H1 (cell line): Measurements from ENCODE around the gene ATP6V1B1. TPM values are rescaled to one million over a fixed set of nuclear protein-coding genes. Genes with fewer than 3 reads are reported as not detected.

Source experiments
- CTCF ChIA-PET: fragments of 300-600 bp; sonication (Branson Sonifier 250); formaldehyde crosslinking; loops from one replicate; lab custom pipeline; 2021; ENCODE audit not compliant: partially characterized antibody; lab: Charles Lee
- POLR2A ChIA-PET: fragments of 300-600 bp; sonication (Branson Sonifier 250); formaldehyde crosslinking; loops from one replicate; lab custom pipeline; 2021; ENCODE audit warnings: inconsistent platforms; ENCODE audit not compliant: partially characterized antibody; lab: Charles Lee
- DNase-seq, 2 experiments: peaks; one replicate each; pipeline versions ENCODE4 v3.0.0 to v3.0.0-alpha.2; 2010 to 2022; ENCODE audit warnings: low spot score in 2 of 2, low read depth in 1 of 2, mixed read lengths in 1 of 2
- FAIRE-seq: peaks from 2 replicates; lab custom pipeline; 2011; peaks lifted over from hg19 to GRCh38; lab: Jason Lieb, UNC
- H2AFZ ChIP-seq: 2 replicates; pipeline ENCODE4 v1.8.1; 2012; ENCODE audit warnings: low read length, inconsistent platforms
- H2AK5ac ChIP-seq: 2 replicates; pipeline ENCODE4 v1.6.1; 2013; ENCODE audit warnings: low read depth, low read length
- H2BK120ac ChIP-seq: replicated peaks from 2 replicates; pipeline ENCODE3; 2013; ENCODE audit warnings: low read depth, low read length, inconsistent platforms
- H2BK12ac ChIP-seq: 2 replicates; pipeline ENCODE4 v1.6.1; 2013; ENCODE audit warnings: low read depth, low read length
- H2BK15ac ChIP-seq: 2 replicates; pipeline ENCODE4 v1.6.1; 2013; ENCODE audit warnings: low read length
- H2BK20ac ChIP-seq: 2 replicates; pipeline ENCODE4 v1.6.1; 2013; ENCODE audit warnings: low read length
- H2BK5ac ChIP-seq: 2 replicates; pipeline ENCODE4 v1.6.1; 2013; ENCODE audit warnings: low read depth, low read length
- H3K14ac ChIP-seq: 2 replicates; pipeline ENCODE4 v1.6.1; 2013; ENCODE audit warnings: inconsistent platforms; ENCODE audit not compliant: insufficient read length
- H3K18ac ChIP-seq: 2 replicates; pipeline ENCODE4 v1.6.1; 2013; ENCODE audit warnings: low read length; ENCODE audit errors: extremely low read depth
- H3K23ac ChIP-seq: 2 replicates; pipeline ENCODE4 v1.6.1; 2013; ENCODE audit warnings: inconsistent platforms; ENCODE audit not compliant: insufficient read length
- H3K23me2 ChIP-seq: 2 replicates; pipeline ENCODE4 v1.6.1; 2013; ENCODE audit warnings: low read depth, low read length
- H3K27ac ChIP-seq: 2 replicates; pipeline ENCODE4 v1.6.1; 2011; ENCODE audit warnings: low read depth, low read length, inconsistent platforms
- H3K27me3 ChIP-seq, 4 experiments: replicated peaks in 1 of 4; 1 replicate in 1 of 4; 2 replicates in 3 of 4; pipeline versions ENCODE4 v1.6.1 to v1.8.1; 2011 to 2013; ENCODE audit warnings: low read length in 3 of 4, mild to moderate bottlenecking in 3 of 4, inconsistent platforms in 2 of 4, mixed read lengths in 2 of 4, moderate library complexity in 1 of 4; ENCODE audit not compliant: control insufficient read depth in 3 of 4, insufficient read depth in 3 of 4; ENCODE audit errors: extremely low read depth in 1 of 4
- H3K36me3 ChIP-seq, 4 experiments: 2 replicates each; pipeline versions ENCODE4 v1.6.1 to v1.8.1; 2011 to 2013; ENCODE audit warnings: mild to moderate bottlenecking in 4 of 4, low read length in 3 of 4, moderate library complexity in 2 of 4, control low read depth in 1 of 4, inconsistent platforms in 1 of 4; ENCODE audit not compliant: insufficient read depth in 4 of 4, control insufficient read depth in 2 of 4
- H3K4ac ChIP-seq: replicated peaks from 2 replicates; pipeline ENCODE3; 2013; ENCODE audit warnings: low read length, low read depth, mixed read lengths, inconsistent platforms; ENCODE audit not compliant: insufficient read length
- H3K4me1 ChIP-seq, 4 experiments: replicated peaks in 1 of 4; 1 replicate in 1 of 4; 2 replicates in 3 of 4; pipeline versions ENCODE4 v1.6.1 to v1.8.1; 2011 to 2013; ENCODE audit warnings: low read length in 3 of 4, inconsistent platforms in 2 of 4, mixed read lengths in 1 of 4; ENCODE audit not compliant: insufficient read depth in 4 of 4, control insufficient read depth in 3 of 4
- H3K4me2 ChIP-seq, 2 experiments: 2 replicates each; pipeline versions ENCODE4 v1.6.1 to v1.8.1; 2011 to 2013; ENCODE audit warnings: low read depth in 2 of 2, low read length in 2 of 2, control low read depth in 1 of 2, inconsistent platforms in 1 of 2, mild to moderate bottlenecking in 1 of 2; ENCODE audit not compliant: insufficient read depth in 1 of 2
- H3K4me3 ChIP-seq, 4 experiments: fragments of 200-600, 300-600 bp in 1 of 4; sonication (generic), shearing (Covaris generic), sonication (Bioruptor Twin) in 1 of 4; 2 replicates each; pipeline versions ENCODE4 v1.5.1 to v1.8.1; 2011 to 2016; ENCODE audit warnings: low read length in 4 of 4, low read depth in 3 of 4, control low read depth in 2 of 4, inconsistent platforms in 2 of 4, mild to moderate bottlenecking in 2 of 4, mixed read lengths in 1 of 4, moderate library complexity in 1 of 4; ENCODE audit not compliant: insufficient read depth in 2 of 4; ENCODE audit errors: extremely low read depth in 1 of 4
- H3K56ac ChIP-seq: replicated peaks from 2 replicates; pipeline ENCODE3; 2013; ENCODE audit warnings: low read depth, mild to moderate bottlenecking, mixed read lengths, low read length, inconsistent platforms; ENCODE audit not compliant: insufficient read length
- H3K79me1 ChIP-seq: 2 replicates; pipeline ENCODE4 v1.6.1; 2013; ENCODE audit warnings: low read depth, low read length, control low read depth
- H3K79me2 ChIP-seq, 2 experiments: 2 replicates each; pipeline versions ENCODE4 v1.6.1 to v1.8.1; 2012 to 2013; ENCODE audit warnings: low read length in 2 of 2, mild to moderate bottlenecking in 2 of 2, inconsistent platforms in 1 of 2; ENCODE audit not compliant: insufficient read depth in 2 of 2, control insufficient read depth in 1 of 2
- H3K9ac ChIP-seq, 4 experiments: replicated peaks in 1 of 4; 1 replicate in 1 of 4; 2 replicates in 3 of 4; pipeline versions ENCODE4 v1.6.1 to v1.8.1; 2011 to 2013; ENCODE audit warnings: low read depth in 3 of 4, low read length in 3 of 4, control low read depth in 2 of 4, mild to moderate bottlenecking in 2 of 4, moderate library complexity in 2 of 4, inconsistent platforms in 1 of 4; ENCODE audit errors: extremely low read depth in 1 of 4
- H3K9me3 ChIP-seq, 2 experiments: 2 replicates each; pipeline versions ENCODE4 v1.6.1 to v1.8.1; 2012 to 2013; ENCODE audit warnings: mild to moderate bottlenecking in 2 of 2, moderate library complexity in 2 of 2, control low read depth in 1 of 2, inconsistent platforms in 1 of 2, low read depth in 1 of 2, low read length in 1 of 2, mixed read lengths in 1 of 2; ENCODE audit not compliant: insufficient read depth in 2 of 2
- H4K20me1 ChIP-seq, 2 experiments: replicated peaks in 1 of 2; 2 replicates each; pipeline versions ENCODE3 to v1.8.1; 2011 to 2013; ENCODE audit warnings: inconsistent platforms in 2 of 2, low read length in 2 of 2, mild to moderate bottlenecking in 1 of 2; ENCODE audit not compliant: insufficient read depth in 2 of 2, control insufficient read depth in 1 of 2
- H4K5ac ChIP-seq: 2 replicates; pipeline ENCODE4 v1.6.1; 2013; ENCODE audit warnings: low read length, low read depth, mixed read lengths, inconsistent platforms; ENCODE audit not compliant: insufficient read length
- H4K8ac ChIP-seq: 2 replicates; pipeline ENCODE4 v1.8.0; 2013; ENCODE audit warnings: mild to moderate bottlenecking, moderate library complexity, low read length, inconsistent platforms; ENCODE audit not compliant: insufficient read depth; ENCODE audit errors: extremely low read depth
- H4K91ac ChIP-seq: replicated peaks from 2 replicates; pipeline ENCODE3; 2013; ENCODE audit warnings: low read length, mixed read lengths, inconsistent platforms; ENCODE audit not compliant: insufficient read length
- BCL11A ChIP-seq, 2 experiments: IDR thresholded peaks; one replicate each; pipeline ENCODE4 v1.6.1; 2011; ENCODE audit warnings: low read depth in 2 of 2, low read length in 2 of 2, mild to moderate bottlenecking in 2 of 2
- CBX5 ChIP-seq: fragments of 300-800, 300-1000 bp; sonication (generic); IDR thresholded peaks from 2 replicates; pipeline ENCODE4 v1.7.1; 2016; ENCODE audit warnings: antibody characterized with exemption, low read length, low read depth
- CEBPB ChIP-seq: IDR thresholded peaks from 2 replicates; pipeline ENCODE4 v1.6.1; 2012; ENCODE audit warnings: low read depth, low read length
- CHD2 ChIP-seq: IDR thresholded peaks from 2 replicates; pipeline ENCODE4 v1.6.1; 2012; ENCODE audit warnings: low read length, improper control_type of control experiment
- CREB1 ChIP-seq: IDR thresholded peaks from 2 replicates; pipeline ENCODE4 v1.6.1; 2012; ENCODE audit warnings: inconsistent platforms
- GTF2F1 ChIP-seq: IDR thresholded peaks from 2 replicates; pipeline ENCODE4 v1.6.1; 2012; ENCODE audit warnings: low read depth, low read length, improper control_type of control experiment, borderline replicate concordance
- HDAC6 ChIP-seq: IDR thresholded peaks from one replicate; pipeline ENCODE4 v1.7.1; 2012; ENCODE audit warnings: low read depth, mild to moderate bottlenecking, inconsistent platforms, low read length, moderate library complexity
- MAFK ChIP-seq: IDR thresholded peaks from 2 replicates; pipeline ENCODE4 v1.6.1; 2012; ENCODE audit warnings: low read depth, mild to moderate bottlenecking, improper control_type of control experiment, low read length
- PHF8 ChIP-seq: fragments of 200-600 bp; sonication (generic); conservative IDR thresholded peaks from 2 replicates; pipeline ENCODE4 v1.7.1; 2012; ENCODE audit warnings: low read depth, mild to moderate bottlenecking, inconsistent platforms, low read length, moderate library complexity
- POLR2A ChIP-seq, 2 experiments: IDR thresholded peaks; 1 replicate in 1 of 2; 2 replicates in 1 of 2; pipeline ENCODE4 v1.6.1; 2011; ENCODE audit warnings: low read depth in 2 of 2, low read length in 2 of 2, mild to moderate bottlenecking in 2 of 2; ENCODE audit errors: control extremely low read depth in 1 of 2
- WGBS, 2 experiments: shearing (Covaris generic) in 1 of 2; methylation state at CpG; one replicate each; pipeline versions ENCODE4 v1.1.6 to v1.1.7; 2013 to 2015; ENCODE audit warnings: low lambda C conversion rate in 2 of 2, mixed read lengths in 2 of 2, inconsistent platforms in 1 of 2, low coverage in 1 of 2, missing lambda C conversion rate in 1 of 2; ENCODE audit not compliant: insufficient replicate concordance in 2 of 2, insufficient coverage in 1 of 2, insufficient read length in 1 of 2; ENCODE audit errors: extremely low coverage in 1 of 2, missing lambda C conversion rate in 1 of 2; 5-methylcytosine and 5-hydroxymethylcytosine counted together
- polyA plus RNA-seq, 7 experiments: library from polyadenylated mRNA; depleted of rRNA in 3 of 7; stranded (reverse) in 5 of 7; unstranded in 2 of 7; fragments of >200 nt in 5 of 7; fragments of 200-250 nt in 2 of 7; gene quantifications; 1 replicate in 5 of 7; 2 replicates in 1 of 7; 4 replicates in 1 of 7; pipeline versions ENCODE4 v1.2.1 to v1.2.3, GENCODE V29; 2011 to 2013; ENCODE audit warnings: missing spikeins in 2 of 7, mixed read lengths in 2 of 7
- total RNA-seq: library from RNA; stranded (reverse); fragmentation: NEBNext Ultra II Directional; extraction: Animal tissue kit (Norgen Biotek cat#: 25700); gene quantifications from 2 replicates; pipeline ENCODE4 v1.2.1, GENCODE V29; 2021
- TF ChIP-seq, protein P1 (sequence below): IDR thresholded peaks from 2 replicates; pipeline ENCODE4 v1.6.1; 2011; ENCODE audit warnings: low read length, improper control_type of control experiment

ATP6V1B1 gene
- total and polyA plus RNA-seq, 2 of the 8 experiments (the other 6 are each of a cell fraction or from before 2014, with no cell fraction given) = not detected

DNA sequence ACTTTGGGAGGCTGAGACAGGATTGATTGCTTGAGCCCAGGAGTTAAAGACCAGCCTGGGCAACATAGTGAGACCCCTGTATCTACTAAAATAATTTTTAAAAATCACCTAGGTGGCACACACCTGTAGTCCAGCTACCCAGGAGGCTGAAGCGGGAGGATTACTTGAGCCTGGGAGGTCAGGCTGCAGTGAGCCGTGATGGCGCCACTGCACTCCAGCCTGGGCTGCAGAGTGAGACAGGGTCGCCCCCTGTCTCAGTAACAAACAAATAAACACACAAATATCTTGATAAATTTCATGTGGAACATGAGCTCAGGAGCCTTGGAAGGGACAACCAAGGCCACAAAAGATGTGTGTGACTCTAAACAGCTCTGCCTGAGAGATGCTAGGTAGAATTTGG, 31.0 kb downstream of the ATP6V1B1 start:
- H3K23ac ChIP-seq = no peak overlapping the region
- H2BK20ac ChIP-seq = no peak overlapping the region
- no peak overlapping the region for H4K91ac ChIP-seq
- no peaks in the 10 kb centered on the region for H3K79me2 ChIP-seq
- H4K5ac ChIP-seq = no peak overlapping the region
- H3K36me3 ChIP-seq = no peaks in the 10 kb centered on the region
- no peak overlapping the region for H3K18ac ChIP-seq
- H4K20me1 ChIP-seq = no peaks in the 10 kb centered on the region
- no peaks in the 10 kb centered on the region for H3K9me3 ChIP-seq
- no peaks in the 10 kb centered on the region for H3K79me1 ChIP-seq
- H3K23me2 ChIP-seq = no peaks in the 10 kb centered on the region; the same call in 1 of the 2 replicates
- H2AK5ac ChIP-seq = no peak overlapping the region
- H3K56ac ChIP-seq = no peak overlapping the region
- ChIA-PET CTCF (interaction anchor here (0.7 to 8.6 kb wide), 16 partner anchors 8 to 183 kb away, joined by 3 to 99 read pairs (median 8); partner anchors contain the start of genes ANKRD53 and FIGLA), POLR2A (interaction anchor here (1.2 to 1.3 kb wide), 2 partner anchors 8 to 10 kb away, joined by 3 to 4 read pairs; no protein-coding TSS in a partner anchor)
- H3K27ac ChIP-seq = no peak overlapping the region
- H2BK120ac ChIP-seq = no peak overlapping the region
- TF ChIP-seq CHD2 = no peak
- TF ChIP-seq PHF8 = no peak
- TF ChIP-seq CEBPB = no peak
- no peak for TF ChIP-seq HDAC6
- no peak for TF ChIP-seq BCL11A (IDR thresholded peaks at IDR 0.05; ENCODE audit: low read depth in 2 of 2, low read length in 2 of 2)
- no peak for TF ChIP-seq MAFK
- no peak for TF ChIP-seq POLR2A (IDR thresholded peaks at IDR 0.05; ENCODE audit: control extremely low read depth in 1 of 2, low read depth in 2 of 2, low read length in 2 of 2)
- no peak for TF ChIP-seq CBX5
- no peak for TF ChIP-seq CREB1
- TF ChIP-seq, protein P1, sequence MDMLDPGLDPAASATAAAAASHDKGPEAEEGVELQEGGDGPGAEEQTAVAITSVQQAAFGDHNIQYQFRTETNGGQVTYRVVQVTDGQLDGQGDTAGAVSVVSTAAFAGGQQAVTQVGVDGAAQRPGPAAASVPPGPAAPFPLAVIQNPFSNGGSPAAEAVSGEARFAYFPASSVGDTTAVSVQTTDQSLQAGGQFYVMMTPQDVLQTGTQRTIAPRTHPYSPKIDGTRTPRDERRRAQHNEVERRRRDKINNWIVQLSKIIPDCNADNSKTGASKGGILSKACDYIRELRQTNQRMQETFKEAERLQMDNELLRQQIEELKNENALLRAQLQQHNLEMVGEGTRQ = no peak
- no peak for TF ChIP-seq GTF2F1
- no peak overlapping the region for H2BK5ac ChIP-seq
- H3K27me3 ChIP-seq = peaks cover 10 to 37% (median 28%) of the 10 kb centered on the region in 4 experiments
- no peak overlapping the region for H3K4me3 ChIP-seq
- no peaks in the 10 kb centered on the region for H3K4me1 ChIP-seq
- WGBS, 2 experiments = 63% methylated on average over 4 of the region's 4 CpGs; no CpG with 5 or more reads in 1 of the 2 experiments
- no peak overlapping the region for H2BK15ac ChIP-seq
- DNase-seq (no peak), FAIRE-seq (no peak)
- no peak overlapping the region for H3K4ac ChIP-seq
- H3K4me2 ChIP-seq = no peak overlapping the region
- H3K9ac ChIP-seq = no peak overlapping the region; a peak in 1 of 7 replicates
- H4K8ac ChIP-seq = no peak overlapping the region
- H2BK12ac ChIP-seq = no peak overlapping the region
- no peak overlapping the region for H3K14ac ChIP-seq
- no peak overlapping the region for H2AFZ ChIP-seq
